Stomach (tissue), 4 donors: ENCODE measurements around the gene ASCC3.

ENCODE experiments used
- CTCF ChIP-seq, 7 experiments: fragments of 450-650 bp in 4 of 7; fragments of 200-600 bp in 3 of 7; sonication (generic) in 3 of 7; IDR thresholded peaks; one replicate each; pipeline ENCODE4 v1.5.1; 2016 to 2019; ENCODE audit warnings: antibody characterized with exemption in 7 of 7, control low read depth in 2 of 7, mild to moderate bottlenecking in 1 of 7
- EP300 ChIP-seq: sonication (generic); formaldehyde crosslinking; IDR thresholded peaks from one replicate; pipeline ENCODE4 v1.6.1; 2017; ENCODE audit warnings: antibody characterized with exemption
- POLR2A ChIP-seq, 4 donors: fragments of 450-650 bp; IDR thresholded peaks; one replicate each; pipeline ENCODE4 v1.6.1; 2016; ENCODE audit warnings: antibody characterized with exemption in 4 of 4, control low read depth in 2 of 4, mild to moderate bottlenecking in 1 of 4, moderate library complexity in 1 of 4
- POLR2AphosphoS5 ChIP-seq, 3 donors: sonication (generic); formaldehyde crosslinking; IDR thresholded peaks; one replicate each; pipeline ENCODE4 v1.6.1; 2016; ENCODE audit warnings: antibody characterized with exemption in 3 of 3

GRCh38 chr6:100633096-100633777 lies 247.9 kb downstream of the ASCC3 start:
- TF ChIP-seq CTCF (IDR thresholded peaks at IDR 0.05) (no peak), POLR2A (IDR thresholded peaks at IDR 0.05) (no peak), EP300 (no peak), POLR2AphosphoS5 (IDR thresholded peaks at IDR 0.05) (no peak)
